WI38 (cell line): ENCODE data around the gene IGF2BP2.

Experiments used
- H3K4me3 ChIP-seq: 2 replicates; pipeline ENCODE4 v1.5.1; 2011; ENCODE audit warnings: low read depth, mild to moderate bottlenecking, control low read depth, low read length
- TF ChIP-seq, protein P1 (sequence below): IDR thresholded peaks from 2 replicates; pipeline ENCODE4 v1.5.1; 2012; ENCODE audit warnings: low read depth, mild to moderate bottlenecking, control low read depth, low read length

IGF2BP2 gene

DNA sequence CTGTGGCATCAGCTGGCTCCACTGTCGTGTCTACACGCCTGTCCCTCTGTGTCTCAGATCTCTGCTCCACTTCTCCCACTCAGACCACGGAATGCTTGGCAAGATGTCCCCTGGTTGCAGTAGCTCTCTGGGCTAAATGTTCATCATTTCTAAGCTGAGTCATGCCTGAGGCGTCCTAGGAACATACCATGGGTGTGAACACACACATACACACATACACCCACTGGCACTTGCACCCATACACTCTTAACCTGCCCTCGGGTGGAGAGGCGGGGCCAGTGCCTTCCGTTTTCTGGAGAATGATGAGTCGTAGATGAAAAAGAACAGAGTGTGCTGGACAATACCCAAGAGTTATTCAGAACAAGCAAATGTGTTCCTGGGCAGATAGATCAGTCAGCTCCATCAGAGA, 166.3 kb downstream of the IGF2BP2 start:
- TF ChIP-seq, protein P1, sequence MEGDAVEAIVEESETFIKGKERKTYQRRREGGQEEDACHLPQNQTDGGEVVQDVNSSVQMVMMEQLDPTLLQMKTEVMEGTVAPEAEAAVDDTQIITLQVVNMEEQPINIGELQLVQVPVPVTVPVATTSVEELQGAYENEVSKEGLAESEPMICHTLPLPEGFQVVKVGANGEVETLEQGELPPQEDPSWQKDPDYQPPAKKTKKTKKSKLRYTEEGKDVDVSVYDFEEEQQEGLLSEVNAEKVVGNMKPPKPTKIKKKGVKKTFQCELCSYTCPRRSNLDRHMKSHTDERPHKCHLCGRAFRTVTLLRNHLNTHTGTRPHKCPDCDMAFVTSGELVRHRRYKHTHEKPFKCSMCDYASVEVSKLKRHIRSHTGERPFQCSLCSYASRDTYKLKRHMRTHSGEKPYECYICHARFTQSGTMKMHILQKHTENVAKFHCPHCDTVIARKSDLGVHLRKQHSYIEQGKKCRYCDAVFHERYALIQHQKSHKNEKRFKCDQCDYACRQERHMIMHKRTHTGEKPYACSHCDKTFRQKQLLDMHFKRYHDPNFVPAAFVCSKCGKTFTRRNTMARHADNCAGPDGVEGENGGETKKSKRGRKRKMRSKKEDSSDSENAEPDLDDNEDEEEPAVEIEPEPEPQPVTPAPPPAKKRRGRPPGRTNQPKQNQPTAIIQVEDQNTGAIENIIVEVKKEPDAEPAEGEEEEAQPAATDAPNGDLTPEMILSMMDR = no peak
- no peak overlapping the region for H3K4me3 ChIP-seq

DNA sequence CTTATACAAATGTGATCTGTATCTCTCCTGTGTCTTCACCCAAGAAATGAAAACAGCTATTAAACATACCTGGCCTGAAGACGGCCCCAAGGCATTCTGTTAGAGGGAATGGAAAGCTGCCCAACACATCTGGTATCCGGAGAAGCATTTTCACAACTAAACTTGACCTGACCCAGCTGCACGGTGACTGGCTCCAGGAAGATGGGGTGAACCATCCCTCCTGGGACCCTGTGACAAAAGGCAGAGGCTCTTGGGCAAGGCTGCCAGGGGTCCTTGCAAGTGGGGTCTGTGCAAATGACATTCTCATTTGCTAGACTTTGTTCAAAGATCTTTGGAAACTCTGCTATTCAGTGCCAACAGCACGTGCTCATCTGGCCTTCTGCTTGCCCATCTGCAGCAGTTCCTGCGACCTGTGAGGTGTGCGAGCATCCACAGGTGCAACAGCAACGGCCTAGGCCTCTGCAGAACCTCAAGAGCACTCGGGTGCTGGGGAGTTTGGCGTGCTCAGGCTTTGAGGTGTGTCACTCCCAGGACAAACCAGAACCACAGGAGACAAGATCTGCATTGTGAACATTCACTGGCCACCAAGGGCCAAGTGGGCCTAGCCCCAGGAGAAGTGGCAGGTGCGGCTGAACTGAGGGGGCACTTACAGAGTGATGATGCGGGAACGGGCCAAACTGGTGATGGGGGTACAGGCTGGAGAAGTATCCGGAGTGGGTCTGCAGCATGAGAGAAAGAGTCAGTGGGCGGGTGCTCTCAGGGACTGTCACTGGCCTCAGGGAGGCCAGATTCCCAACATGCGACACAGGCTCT, 166.9 kb downstream of the IGF2BP2 start:
- H3K4me3 ChIP-seq = no peak overlapping the region
- TF ChIP-seq, protein P1 = no peak

DNA sequence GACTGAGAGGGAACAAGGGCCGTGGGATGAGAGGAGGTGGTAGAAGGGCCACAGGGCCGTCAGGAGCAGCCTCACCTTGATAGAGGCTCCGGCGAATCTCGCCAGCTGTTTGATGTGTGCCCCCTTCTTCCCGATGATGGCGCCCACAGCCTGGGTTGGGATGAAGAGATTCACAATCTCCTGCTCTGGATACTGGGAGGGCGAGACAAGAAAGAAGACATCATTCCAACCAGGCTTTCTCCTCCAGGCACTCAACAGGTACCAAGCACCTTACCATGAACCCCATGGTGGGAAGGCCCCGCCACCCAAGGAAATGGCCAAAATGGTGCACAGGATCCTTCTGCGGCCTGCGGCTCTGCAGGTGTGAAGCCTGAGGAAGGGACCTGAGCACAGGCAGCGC, 167.6 kb downstream of the IGF2BP2 start:
- TF ChIP-seq, protein P1 = no peak
- no peak overlapping the region for H3K4me3 ChIP-seq

DNA sequence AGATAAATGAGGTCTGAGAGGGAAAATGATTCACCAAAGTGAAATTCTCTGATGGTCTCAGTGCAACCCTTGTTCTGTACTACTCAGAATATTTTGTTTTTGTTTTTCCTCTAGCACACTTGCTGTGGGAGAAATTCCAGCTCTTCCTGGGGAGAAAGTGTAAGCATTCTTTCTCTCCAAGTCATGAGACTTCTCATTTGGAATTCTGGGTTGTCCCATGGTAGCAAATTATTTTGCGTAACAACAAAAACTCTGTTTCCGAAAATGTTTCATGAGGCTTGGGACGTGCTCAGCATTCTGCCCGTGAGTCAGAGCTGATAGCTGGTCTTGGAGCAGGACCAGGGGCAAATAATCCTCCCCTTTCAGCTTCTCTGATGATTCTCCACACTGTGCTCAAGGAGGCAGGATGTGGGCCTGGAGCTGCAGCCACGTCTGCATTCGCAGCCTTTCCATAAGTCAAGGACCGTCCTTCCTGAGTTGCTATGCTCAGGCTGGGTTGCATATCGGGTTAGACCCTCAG, 168.5 kb downstream of the IGF2BP2 start:
- TF ChIP-seq, protein P1 = no peak
- H3K4me3 ChIP-seq = no peak overlapping the region

DNA sequence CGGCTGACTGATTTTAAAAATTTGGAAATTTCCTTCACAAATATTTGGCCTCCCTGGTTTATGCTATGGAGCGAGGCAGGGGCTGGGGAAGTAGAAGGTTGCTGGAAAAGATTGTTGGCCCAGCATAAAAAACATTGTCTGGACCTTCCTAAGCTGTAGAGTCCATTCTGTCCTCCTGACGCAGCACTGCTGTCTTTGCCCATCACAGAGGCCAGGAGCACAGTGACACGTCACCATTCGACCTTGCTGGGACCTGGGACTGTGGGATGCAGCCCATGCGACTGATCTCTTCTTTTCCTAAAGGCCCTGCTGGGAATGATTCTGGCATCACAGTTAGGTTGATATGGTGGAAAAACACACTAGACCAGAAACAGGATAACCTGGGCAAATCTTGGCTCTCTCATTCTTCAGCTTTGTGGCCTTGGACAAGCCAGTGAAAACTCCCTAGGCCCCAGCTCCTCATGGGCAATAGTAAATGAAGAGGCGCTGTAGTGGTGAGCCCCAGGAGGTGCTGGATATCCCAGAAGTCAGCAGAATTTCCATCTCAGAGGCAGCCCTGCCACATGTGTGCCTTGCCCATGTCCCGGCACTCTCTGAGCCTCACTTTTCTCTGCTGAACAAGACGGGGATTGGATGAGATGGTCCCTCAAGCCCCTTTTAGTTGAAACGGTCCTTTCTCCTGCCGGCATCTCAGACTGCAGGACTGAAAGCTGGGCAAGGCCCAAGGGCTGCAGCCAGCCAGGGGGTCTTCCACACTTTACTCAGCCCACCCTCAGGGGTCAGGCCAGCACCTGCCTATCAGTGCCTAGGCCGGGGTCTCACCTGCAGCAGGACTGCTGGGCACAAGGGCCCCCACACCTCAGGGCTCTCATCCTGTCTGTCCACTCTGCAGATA, 169.2 kb downstream of the IGF2BP2 start:
- TF ChIP-seq, protein P1 = no peak
- no peak overlapping the region for H3K4me3 ChIP-seq

DNA sequence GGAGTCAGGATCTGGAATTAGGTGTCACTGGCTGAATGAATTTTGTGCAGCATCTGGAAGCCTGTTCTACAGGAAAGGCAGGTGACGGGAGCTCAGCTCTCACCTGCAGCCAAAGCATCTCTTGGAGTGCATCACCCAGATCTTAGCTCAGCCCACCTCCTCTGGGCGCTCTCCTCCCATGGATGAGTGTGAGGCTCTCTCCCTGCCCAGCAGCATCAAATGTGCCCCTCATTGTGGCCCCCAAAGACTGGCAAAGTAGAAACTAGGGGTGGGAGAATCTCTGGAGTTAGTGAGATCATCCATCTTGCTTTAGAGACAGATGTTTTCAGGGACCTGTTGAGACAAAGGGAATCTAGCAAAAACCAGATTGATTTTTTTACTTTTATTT, 170.1 kb downstream of the IGF2BP2 start:
- TF ChIP-seq, protein P1 = no peak

More for the DNA sequence above, 170.1 kb downstream of the IGF2BP2 start:
- H3K4me3 ChIP-seq = no peak overlapping the region
